HG03108 (cell line): ENCODE data around the gene TCOF1.

Source experiments
- ATAC-seq: cut with Tn5 transposase; IDR thresholded peaks from one replicate; pipeline ENCODE4 v1.9.1; 2021; ENCODE audit warnings: moderate library complexity; ENCODE audit not compliant: unreplicated experiment

The TCOF1 gene, protein sequence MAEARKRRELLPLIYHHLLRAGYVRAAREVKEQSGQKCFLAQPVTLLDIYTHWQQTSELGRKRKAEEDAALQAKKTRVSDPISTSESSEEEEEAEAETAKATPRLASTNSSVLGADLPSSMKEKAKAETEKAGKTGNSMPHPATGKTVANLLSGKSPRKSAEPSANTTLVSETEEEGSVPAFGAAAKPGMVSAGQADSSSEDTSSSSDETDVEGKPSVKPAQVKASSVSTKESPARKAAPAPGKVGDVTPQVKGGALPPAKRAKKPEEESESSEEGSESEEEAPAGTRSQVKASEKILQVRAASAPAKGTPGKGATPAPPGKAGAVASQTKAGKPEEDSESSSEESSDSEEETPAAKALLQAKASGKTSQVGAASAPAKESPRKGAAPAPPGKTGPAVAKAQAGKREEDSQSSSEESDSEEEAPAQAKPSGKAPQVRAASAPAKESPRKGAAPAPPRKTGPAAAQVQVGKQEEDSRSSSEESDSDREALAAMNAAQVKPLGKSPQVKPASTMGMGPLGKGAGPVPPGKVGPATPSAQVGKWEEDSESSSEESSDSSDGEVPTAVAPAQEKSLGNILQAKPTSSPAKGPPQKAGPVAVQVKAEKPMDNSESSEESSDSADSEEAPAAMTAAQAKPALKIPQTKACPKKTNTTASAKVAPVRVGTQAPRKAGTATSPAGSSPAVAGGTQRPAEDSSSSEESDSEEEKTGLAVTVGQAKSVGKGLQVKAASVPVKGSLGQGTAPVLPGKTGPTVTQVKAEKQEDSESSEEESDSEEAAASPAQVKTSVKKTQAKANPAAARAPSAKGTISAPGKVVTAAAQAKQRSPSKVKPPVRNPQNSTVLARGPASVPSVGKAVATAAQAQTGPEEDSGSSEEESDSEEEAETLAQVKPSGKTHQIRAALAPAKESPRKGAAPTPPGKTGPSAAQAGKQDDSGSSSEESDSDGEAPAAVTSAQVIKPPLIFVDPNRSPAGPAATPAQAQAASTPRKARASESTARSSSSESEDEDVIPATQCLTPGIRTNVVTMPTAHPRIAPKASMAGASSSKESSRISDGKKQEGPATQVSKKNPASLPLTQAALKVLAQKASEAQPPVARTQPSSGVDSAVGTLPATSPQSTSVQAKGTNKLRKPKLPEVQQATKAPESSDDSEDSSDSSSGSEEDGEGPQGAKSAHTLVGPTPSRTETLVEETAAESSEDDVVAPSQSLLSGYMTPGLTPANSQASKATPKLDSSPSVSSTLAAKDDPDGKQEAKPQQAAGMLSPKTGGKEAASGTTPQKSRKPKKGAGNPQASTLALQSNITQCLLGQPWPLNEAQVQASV (N-terminal part only)

GRCh38 chr5:150357326-150358260 is at the start of gene TCOF1:
TSS of gene TCOF1 (plus strand) at chr5:150357697. CDS start at chr5:150357747, 50 bp downstream.
- ATAC-seq: peak; percentile 95

DNA sequence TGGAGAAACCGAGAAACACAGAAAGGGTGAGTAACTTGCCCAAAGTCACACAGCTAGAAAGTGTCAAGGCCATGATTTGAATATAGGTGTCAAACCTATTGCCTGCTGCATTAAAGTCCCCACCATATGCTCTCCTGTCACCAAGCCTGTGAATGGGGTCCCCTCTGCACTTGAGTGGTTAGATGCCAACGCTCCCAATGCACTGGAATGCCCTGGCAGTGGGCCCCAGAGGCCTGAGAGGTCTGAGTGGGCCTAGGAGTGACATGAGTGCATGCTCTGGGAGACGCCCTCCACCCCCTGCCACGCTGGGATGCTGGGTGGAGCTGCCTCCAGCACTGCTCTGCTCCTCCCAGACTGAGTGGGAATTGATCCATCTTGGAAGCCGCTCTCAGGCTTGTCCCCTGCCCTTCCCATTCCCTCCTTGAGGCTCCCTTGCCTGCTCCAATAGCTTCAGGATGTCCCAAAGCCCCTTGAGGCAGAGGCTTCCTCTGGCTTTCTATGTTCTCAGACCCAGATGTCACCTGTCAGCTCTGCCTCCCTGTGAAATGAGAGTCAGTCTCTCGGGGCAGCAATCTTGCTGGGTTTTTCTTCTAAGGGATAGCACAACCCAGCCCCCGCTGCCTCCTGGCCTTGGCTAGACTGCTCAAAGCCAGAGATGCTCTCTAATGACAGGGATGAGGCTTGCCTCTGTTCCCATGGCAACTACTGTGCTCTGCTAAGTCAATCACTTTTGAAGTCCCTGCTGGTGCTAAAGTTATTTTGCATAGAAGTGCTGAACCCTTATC is 48.2 kb upstream of the TCOF1 start:
- ATAC-seq: no peak

- no peak for ATAC-seq
These were observed 47.6 kb upstream of the TCOF1 start for GRCh38 chr5:150309886-150310239.

DNA sequence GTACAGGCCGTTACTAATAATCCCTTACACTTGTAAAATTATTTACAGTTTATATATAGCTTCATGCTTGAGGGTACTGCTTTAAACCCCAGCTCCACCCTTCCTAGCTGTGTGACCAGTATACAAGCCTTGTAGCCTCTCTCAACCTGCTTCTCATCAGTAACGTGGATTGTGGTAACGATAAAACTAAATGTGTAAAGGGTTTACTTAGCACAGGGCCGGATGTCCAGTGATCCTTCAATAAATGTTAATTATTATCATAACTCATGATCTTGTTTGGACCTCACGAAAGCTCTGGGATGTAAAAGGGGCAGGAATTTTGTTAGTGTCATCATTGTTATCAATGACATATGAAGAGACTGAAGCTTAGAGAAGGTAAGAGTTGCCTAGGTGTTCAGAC is 47.3 kb upstream of the TCOF1 start:
- no peak for ATAC-seq

GRCh38 chr5:150311015-150311692 is 46.3 kb upstream of the TCOF1 start:
- no peak for ATAC-seq

DNA sequence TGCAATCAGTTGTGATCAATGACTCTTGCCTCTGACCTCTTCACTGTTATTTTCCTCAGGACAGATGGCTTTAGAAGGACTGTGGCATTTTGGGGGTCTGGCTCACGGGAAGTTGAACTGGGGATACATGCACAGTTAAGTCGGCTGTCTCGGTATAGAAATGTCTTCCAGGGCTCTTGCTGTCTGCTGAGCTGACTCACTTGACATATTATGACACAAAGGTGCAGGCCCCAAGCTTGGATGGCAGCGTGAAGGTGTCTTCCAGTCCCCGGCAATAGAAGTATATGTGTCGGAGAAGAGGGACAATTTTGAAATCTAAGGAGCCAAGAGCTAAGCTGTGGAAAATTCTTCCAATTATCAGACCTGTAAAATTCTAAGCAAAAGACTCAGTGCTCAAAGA is 45.0 kb upstream of the TCOF1 start:
- ATAC-seq: no peak

DNA sequence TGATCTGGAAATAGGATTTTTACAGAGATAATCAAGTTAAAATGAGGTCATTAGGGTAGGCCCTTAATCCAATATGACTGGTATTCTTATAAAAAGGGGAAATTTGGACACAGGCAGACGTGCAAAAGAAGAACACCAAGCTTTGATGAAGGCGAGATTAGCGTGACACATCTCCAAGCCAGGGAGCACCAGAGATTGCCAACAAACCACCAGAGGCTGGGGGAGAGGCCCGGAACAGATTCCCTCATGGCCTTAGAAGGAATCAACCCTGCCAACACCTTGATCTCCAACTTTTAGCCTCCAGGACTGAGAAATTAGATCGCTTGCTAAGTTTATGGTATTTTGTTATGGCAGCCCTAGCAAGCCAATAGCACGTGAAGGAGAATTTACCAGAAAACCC is 44.0 kb upstream of the TCOF1 start:
- no peak for ATAC-seq

GRCh38 chr5:150313921-150314716 is 43.4 kb upstream of the TCOF1 start:
- ATAC-seq: no peak

GRCh38 chr5:150315245-150315644 is 42.3 kb upstream of the TCOF1 start:
- no peak for ATAC-seq

DNA sequence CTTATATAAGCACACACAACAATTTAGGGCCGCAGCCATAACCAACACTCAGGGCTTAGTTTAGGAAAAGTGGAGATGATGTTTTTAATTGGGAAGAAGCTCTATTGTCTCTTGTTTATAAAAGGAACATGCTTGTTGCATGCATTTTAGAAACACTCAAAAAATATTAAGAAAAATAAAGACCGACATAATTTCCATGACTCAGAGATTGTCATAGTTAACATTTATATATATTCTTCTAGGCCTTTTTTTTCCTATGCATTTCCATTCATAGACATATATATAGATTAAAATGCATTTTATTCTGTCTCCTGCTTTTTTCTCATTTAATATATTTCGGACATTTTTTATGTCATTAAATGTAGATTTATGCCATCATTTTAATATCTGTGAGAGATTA is 41.2 kb upstream of the TCOF1 start:
- ATAC-seq: no peak

GRCh38 chr5:150317048-150318003 is 40.2 kb upstream of the TCOF1 start:
- ATAC-seq: no peak

DNA sequence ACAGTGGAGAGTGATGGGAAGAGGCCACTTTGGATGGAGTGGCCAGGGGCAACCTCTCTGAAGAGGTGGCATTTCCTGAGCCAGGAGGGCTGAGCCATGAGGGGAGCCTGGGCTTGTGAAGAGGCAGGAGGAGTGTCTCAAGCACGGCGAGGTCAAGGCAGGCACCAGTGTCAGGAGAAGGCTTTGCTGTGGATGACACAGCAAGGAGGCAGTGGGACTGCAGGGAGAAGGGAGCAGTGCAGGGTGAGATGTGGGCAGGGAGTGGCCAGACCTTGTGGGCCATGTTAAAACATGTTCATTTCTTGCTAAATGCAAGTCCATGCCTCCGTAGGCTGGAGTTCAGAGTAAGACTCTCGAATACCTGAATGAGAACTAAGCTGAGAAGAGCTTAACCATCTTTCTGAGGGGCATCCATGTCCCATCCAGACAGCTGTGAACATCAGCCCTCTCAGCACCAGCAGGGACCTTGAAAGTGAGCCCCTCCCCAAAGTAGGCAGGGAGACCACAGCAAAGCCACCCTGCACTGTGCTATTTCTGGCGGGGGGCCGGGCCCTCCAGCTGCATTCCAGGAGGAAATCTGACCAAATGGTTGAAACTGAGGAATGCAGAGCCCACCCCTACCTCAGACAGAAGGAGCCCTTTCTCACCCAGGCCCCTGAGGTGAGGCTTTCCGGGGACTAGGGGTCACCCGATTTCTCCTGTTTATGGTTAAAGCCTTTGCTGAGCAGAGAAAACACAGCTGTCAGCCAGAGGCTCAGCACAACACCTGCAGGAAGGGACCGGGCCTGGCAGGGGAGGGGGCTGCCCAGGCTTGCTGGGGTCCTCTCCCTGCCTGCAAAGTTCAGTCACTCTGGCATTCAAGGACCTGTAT is 38.6 kb upstream of the TCOF1 start:
- no peak for ATAC-seq

- ATAC-seq: no peak
These were observed 38.1 kb upstream of the TCOF1 start for GRCh38 chr5:150319484-150319790.

- ATAC-seq: no peak
These were observed 37.4 kb upstream of the TCOF1 start for GRCh38 chr5:150320044-150320613.

GRCh38 chr5:150321211-150321610 is 36.3 kb upstream of the TCOF1 start:
- no peak for ATAC-seq

DNA sequence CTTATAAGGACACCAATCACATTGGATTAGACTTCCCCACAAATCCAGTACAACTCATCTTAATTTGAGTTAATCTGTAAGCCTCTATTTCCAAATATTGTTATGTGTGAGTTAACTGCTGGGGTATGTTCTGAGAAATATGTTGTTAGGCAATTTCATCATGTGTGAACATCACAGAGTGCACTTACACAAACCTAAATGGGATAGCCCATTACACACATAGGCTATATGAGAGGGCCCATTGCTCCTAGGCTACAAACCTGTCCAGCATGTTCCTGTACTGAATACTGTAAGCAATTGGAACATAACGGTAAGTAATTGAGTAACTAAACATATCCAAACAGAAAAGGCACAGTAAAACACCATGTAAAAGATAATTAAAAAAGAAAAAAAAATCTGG is 35.7 kb upstream of the TCOF1 start:
- no peak for ATAC-seq
